Body of pancreas (tissue), 4 donors: ENCODE data around the gene PLEKHG1.

Source experiments
- POLR2A ChIP-seq, 3 donors: fragments of 450-650 bp; IDR thresholded peaks; one replicate each; pipeline ENCODE4 v1.6.1; 2016; ENCODE audit warnings: antibody characterized with exemption in 3 of 3, mild to moderate bottlenecking in 2 of 3
- TF ChIP-seq, protein P1 (sequence below), 7 experiments: fragments of 450-650 bp in 4 of 7; fragments of 200-600 bp in 3 of 7; sonication (generic) in 3 of 7; IDR thresholded peaks; one replicate each; pipeline ENCODE4 v1.5.1; 2016 to 2019; ENCODE audit warnings: antibody characterized with exemption in 7 of 7

DNA sequence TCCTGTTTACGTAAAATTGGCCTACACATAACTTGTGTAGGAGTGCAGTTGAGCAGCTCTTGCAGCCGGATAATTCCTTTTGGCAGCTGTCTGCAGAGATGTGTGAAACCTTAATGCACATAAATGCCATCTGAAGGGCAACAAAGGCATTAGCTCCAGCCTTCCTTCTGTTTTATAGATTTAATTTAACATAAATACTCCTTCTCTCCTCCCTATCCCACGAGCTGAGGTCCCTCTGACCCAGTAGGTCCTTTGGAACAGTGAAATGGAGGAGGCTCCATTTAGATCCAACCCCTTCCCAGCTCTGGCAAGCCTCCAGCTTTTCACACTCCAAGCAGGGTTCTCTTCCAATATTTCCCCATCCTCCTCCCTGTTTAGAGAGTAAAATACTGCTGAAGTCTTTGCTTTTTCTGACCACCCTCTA is 6.5 kb downstream of the PLEKHG1 start:
- TF ChIP-seq, protein P1, sequence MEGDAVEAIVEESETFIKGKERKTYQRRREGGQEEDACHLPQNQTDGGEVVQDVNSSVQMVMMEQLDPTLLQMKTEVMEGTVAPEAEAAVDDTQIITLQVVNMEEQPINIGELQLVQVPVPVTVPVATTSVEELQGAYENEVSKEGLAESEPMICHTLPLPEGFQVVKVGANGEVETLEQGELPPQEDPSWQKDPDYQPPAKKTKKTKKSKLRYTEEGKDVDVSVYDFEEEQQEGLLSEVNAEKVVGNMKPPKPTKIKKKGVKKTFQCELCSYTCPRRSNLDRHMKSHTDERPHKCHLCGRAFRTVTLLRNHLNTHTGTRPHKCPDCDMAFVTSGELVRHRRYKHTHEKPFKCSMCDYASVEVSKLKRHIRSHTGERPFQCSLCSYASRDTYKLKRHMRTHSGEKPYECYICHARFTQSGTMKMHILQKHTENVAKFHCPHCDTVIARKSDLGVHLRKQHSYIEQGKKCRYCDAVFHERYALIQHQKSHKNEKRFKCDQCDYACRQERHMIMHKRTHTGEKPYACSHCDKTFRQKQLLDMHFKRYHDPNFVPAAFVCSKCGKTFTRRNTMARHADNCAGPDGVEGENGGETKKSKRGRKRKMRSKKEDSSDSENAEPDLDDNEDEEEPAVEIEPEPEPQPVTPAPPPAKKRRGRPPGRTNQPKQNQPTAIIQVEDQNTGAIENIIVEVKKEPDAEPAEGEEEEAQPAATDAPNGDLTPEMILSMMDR (IDR thresholded peaks at IDR 0.05) = no peak
- no peak for TF ChIP-seq POLR2A (IDR thresholded peaks at IDR 0.05)
